IMR-90 (cell line): ENCODE data around the gene TENM4. TPM values are rescaled to one million over a fixed set of nuclear protein-coding genes. Genes with fewer than 3 reads are reported as not detected.
A peak's percentile ranks its signal among the peaks of the same experiment; 100 is the strongest.

Source experiments
- ATAC-seq: fragments of 200-7000 bp; cut with Tn5 transposase; 2 replicates; pipeline ENCODE4 v1.9.1; 2020; ENCODE audit warnings: low read depth, mild to moderate bottlenecking, moderate library complexity
- BruUV-seq: library from RNA; stranded (reverse); fragments of 400-500 nt; replicated peaks from 2 replicates; lab custom pipeline; 2021; lab: Mats Ljungman, UMichigan
- CTCF ChIA-PET: fragments of 300-600 bp; formaldehyde crosslinking; extraction: SDS; loops from one replicate; lab custom pipeline; 2021; ENCODE audit warnings: antibody characterized with exemption; lab: Yijun Ruan, JAX
- POLR2A ChIA-PET: fragments of 300-600 bp; sonication (Branson Sonifier 250); formaldehyde crosslinking; loops from one replicate; lab custom pipeline; 2022; ENCODE audit warnings: antibody characterized with exemption; ENCODE audit not compliant: unreplicated experiment; lab: Charles Lee
- DNase-seq: peaks from one replicate; pipeline ENCODE4 v3.0.0; 2013
- H2AFZ ChIP-seq: replicated peaks from 2 replicates; pipeline ENCODE3; 2013; ENCODE audit warnings: low read length, mild to moderate bottlenecking; ENCODE audit not compliant: poor library complexity
- H2AK5ac ChIP-seq: 2 replicates; pipeline ENCODE4 v1.6.1; 2013; ENCODE audit warnings: low read depth, low read length, inconsistent platforms
- H2AK9ac ChIP-seq: replicated peaks from 2 replicates; pipeline ENCODE3; 2013; ENCODE audit warnings: mild to moderate bottlenecking, low read depth, low read length, moderate library complexity; ENCODE audit not compliant: poor library complexity
- H2BK120ac ChIP-seq: 2 replicates; pipeline ENCODE4 v1.6.1; 2013; ENCODE audit warnings: low read depth, low read length, inconsistent platforms
- H2BK15ac ChIP-seq: 3 replicates; pipeline ENCODE4 v1.6.1; 2013; ENCODE audit warnings: low read depth, low read length, inconsistent platforms
- H2BK20ac ChIP-seq: 2 replicates; pipeline ENCODE4 v1.6.1; 2013; ENCODE audit warnings: low read depth, mild to moderate bottlenecking, inconsistent platforms, low read length, moderate library complexity
- H2BK5ac ChIP-seq: 2 replicates; pipeline ENCODE4 v1.6.1; 2013; ENCODE audit warnings: mild to moderate bottlenecking, low read depth, low read length, inconsistent platforms; ENCODE audit not compliant: poor library complexity, severe bottlenecking
- H3K14ac ChIP-seq: replicated peaks from 2 replicates; pipeline ENCODE4 v1.6.1; 2013; ENCODE audit warnings: low read depth, low read length, inconsistent platforms
- H3K18ac ChIP-seq: 2 replicates; pipeline ENCODE4 v1.6.1; 2013; ENCODE audit warnings: low read depth, low read length, control low read depth
- H3K23ac ChIP-seq: 2 replicates; pipeline ENCODE4 v1.6.1; 2013; ENCODE audit warnings: low read depth, low read length, inconsistent platforms
- H3K27ac ChIP-seq: 2 replicates; pipeline ENCODE4 v1.5.1; 2013; ENCODE audit warnings: mild to moderate bottlenecking, control low read depth, low read length; ENCODE audit not compliant: insufficient read depth
- H3K27me3 ChIP-seq: 2 replicates; pipeline ENCODE4 v1.6.1; 2013; ENCODE audit warnings: low read length; ENCODE audit not compliant: control insufficient read depth, insufficient read depth
- H3K36me3 ChIP-seq: 2 replicates; pipeline ENCODE4 v1.6.1; 2013; ENCODE audit warnings: low read length, mixed read lengths; ENCODE audit not compliant: control insufficient read depth, insufficient read depth
- H3K4ac ChIP-seq: 2 replicates; pipeline ENCODE4 v1.6.1; 2013; ENCODE audit warnings: low read depth, low read length, inconsistent platforms
- H3K4me1 ChIP-seq: 2 replicates; pipeline ENCODE4 v1.6.1; 2013; ENCODE audit warnings: low read length, mixed read lengths; ENCODE audit not compliant: control insufficient read depth, insufficient read depth
- H3K4me2 ChIP-seq: 2 replicates; pipeline ENCODE4 v1.6.1; 2013; ENCODE audit warnings: low read depth, mild to moderate bottlenecking, control low read depth, low read length, moderate library complexity
- H3K4me3 ChIP-seq: 2 replicates; pipeline ENCODE4 v1.5.1; 2013; ENCODE audit warnings: low read depth, mild to moderate bottlenecking, control low read depth, low read length, moderate library complexity; ENCODE audit not compliant: insufficient read depth
- H3K56ac ChIP-seq: 2 replicates; pipeline ENCODE4 v1.6.1; 2013; ENCODE audit warnings: low read length, inconsistent platforms; ENCODE audit not compliant: insufficient read depth; ENCODE audit errors: extremely low read depth
- H3K79me1 ChIP-seq, 2 experiments: 2 replicates each; pipeline ENCODE4 v1.6.1; 2013; ENCODE audit warnings: low read length in 2 of 2, inconsistent platforms in 1 of 2, low read depth in 1 of 2
- H3K9ac ChIP-seq: 2 replicates; pipeline ENCODE4 v1.6.1; 2013; ENCODE audit warnings: low read depth, low read length, control low read depth
- H3K9me1 ChIP-seq: 2 replicates; pipeline ENCODE4 v1.6.1; 2013; ENCODE audit warnings: low read length, inconsistent platforms; ENCODE audit not compliant: insufficient read depth
- H3K9me3 ChIP-seq: 2 replicates; pipeline ENCODE4 v1.6.1; 2013; ENCODE audit warnings: low read length; ENCODE audit not compliant: control insufficient read depth, insufficient read depth
- H4K20me1 ChIP-seq: 2 replicates; pipeline ENCODE4 v1.6.1; 2013; ENCODE audit warnings: low read length, inconsistent platforms; ENCODE audit not compliant: insufficient read depth
- H4K5ac ChIP-seq: 2 replicates; pipeline ENCODE4 v1.6.1; 2013; ENCODE audit warnings: mild to moderate bottlenecking, low read depth, low read length, control low read depth
- H4K8ac ChIP-seq, 2 experiments: 2 replicates each; pipeline ENCODE4 v1.6.1; 2013; ENCODE audit warnings: low read depth in 2 of 2, low read length in 2 of 2, control low read depth in 1 of 2, inconsistent platforms in 1 of 2
- H4K91ac ChIP-seq: 2 replicates; pipeline ENCODE4 v1.6.1; 2013; ENCODE audit warnings: low read depth, low read length, inconsistent platforms; ENCODE audit not compliant: insufficient read depth
- BHLHE40 ChIP-seq: fragments of 150-350 bp; IDR thresholded peaks from 2 replicates; pipeline ENCODE4 v1.6.1; 2016; ENCODE audit warnings: mild to moderate bottlenecking, low read depth, low read length
- CEBPB ChIP-seq: IDR thresholded peaks from 2 replicates; pipeline ENCODE4 v1.6.1; 2012; ENCODE audit warnings: low read depth, low read length, improper control_type of control experiment
- CHD1 ChIP-seq: IDR thresholded peaks from 2 replicates; pipeline ENCODE4 v1.6.1; 2012; ENCODE audit warnings: low read depth, low read length, improper control_type of control experiment
- FOS ChIP-seq: fragments of 150-350 bp; IDR thresholded peaks from 2 replicates; pipeline ENCODE4 v1.6.1; 2016; ENCODE audit warnings: low read depth, low read length
- MAZ ChIP-seq: IDR thresholded peaks from 2 replicates; pipeline ENCODE4 v1.6.1; 2012; ENCODE audit warnings: low read depth, mild to moderate bottlenecking, low read length, improper control_type of control experiment, moderate library complexity, borderline replicate concordance
- MXI1 ChIP-seq: IDR thresholded peaks from 2 replicates; pipeline ENCODE4 v1.6.1; 2012; ENCODE audit warnings: low read depth, mild to moderate bottlenecking, low read length, moderate library complexity, borderline replicate concordance
- POLR2A ChIP-seq: IDR thresholded peaks from 2 replicates; pipeline ENCODE4 v1.6.1; 2012; ENCODE audit warnings: mild to moderate bottlenecking, low read depth, low read length
- RAD21 ChIP-seq: IDR thresholded peaks from 2 replicates; pipeline ENCODE4 v1.6.1; 2012; ENCODE audit warnings: low read length, improper control_type of control experiment
- RCOR1 ChIP-seq: IDR thresholded peaks from 2 replicates; pipeline ENCODE4 v1.6.1; 2012; ENCODE audit warnings: mild to moderate bottlenecking, low read length, improper control_type of control experiment; ENCODE audit not compliant: insufficient replicate concordance
- RFX5 ChIP-seq: IDR thresholded peaks from 2 replicates; pipeline ENCODE4 v1.8.0; 2012; ENCODE audit warnings: low read depth, mild to moderate bottlenecking, low read length, moderate library complexity
- SMC3 ChIP-seq: fragments of 150-350 bp; IDR thresholded peaks from 2 replicates; pipeline ENCODE4 v1.6.1; 2016; ENCODE audit warnings: low read depth, mild to moderate bottlenecking, antibody characterized with exemption, low read length, moderate library complexity
- WGBS, 2 experiments: methylation state at CpG; one replicate each; pipeline versions ENCODE4 v1.1.5 to v1.1.7; 2013; ENCODE audit warnings: missing lambda C conversion rate in 2 of 2; ENCODE audit not compliant: insufficient read length in 1 of 2; ENCODE audit errors: extremely low coverage in 2 of 2; 5-methylcytosine and 5-hydroxymethylcytosine counted together
- dilution Hi-C: fragments of 300-500 bp; cut with HindIII; formaldehyde crosslinking; loops from one replicate; pipeline ENCODE4 v1.14.3; 2018; ENCODE audit warnings: low sequenced_read_pairs; ENCODE audit not compliant: unreplicated experiment
- in situ Hi-C: fragments of 300-500 bp; cut with MboI; formaldehyde crosslinking; loops from 3 replicates; pipeline ENCODE4 v1.14.3; 2019; ENCODE audit warnings: low sequenced_read_pairs, inconsistent platforms, mixed read lengths
- intact Hi-C: fragments of 100-400 bp; cut with micrococcal nuclease; formaldehyde crosslinking; loops from 2 replicates; pipeline ENCODE4 v1.10.0; 2022
- polyA plus RNA-seq, 3 experiments: library from polyadenylated mRNA; depleted of rRNA; stranded (reverse); fragments of >200 nt; gene quantifications; 2 replicates each; pipeline ENCODE4 v1.2.3, GENCODE V29; 2012; ENCODE audit warnings: low replicate concordance in 1 of 3
- total RNA-seq: library from RNA; depleted of rRNA; stranded (reverse); fragments of >200 nt; gene quantifications from 2 replicates; pipeline ENCODE4 v1.2.3, GENCODE V29; 2012
- TF ChIP-seq, protein P1 (sequence below): conservative IDR thresholded peaks from 2 replicates; pipeline ENCODE4 v1.5.1; 2012; ENCODE audit warnings: mild to moderate bottlenecking, low read depth, low read length, improper control_type of control experiment

Gene TENM4
- total and polyA plus RNA-seq, 2 of the 4 experiments (the other 2 are of a cell fraction), result 7.4 to 9.0 TPM

DNA sequence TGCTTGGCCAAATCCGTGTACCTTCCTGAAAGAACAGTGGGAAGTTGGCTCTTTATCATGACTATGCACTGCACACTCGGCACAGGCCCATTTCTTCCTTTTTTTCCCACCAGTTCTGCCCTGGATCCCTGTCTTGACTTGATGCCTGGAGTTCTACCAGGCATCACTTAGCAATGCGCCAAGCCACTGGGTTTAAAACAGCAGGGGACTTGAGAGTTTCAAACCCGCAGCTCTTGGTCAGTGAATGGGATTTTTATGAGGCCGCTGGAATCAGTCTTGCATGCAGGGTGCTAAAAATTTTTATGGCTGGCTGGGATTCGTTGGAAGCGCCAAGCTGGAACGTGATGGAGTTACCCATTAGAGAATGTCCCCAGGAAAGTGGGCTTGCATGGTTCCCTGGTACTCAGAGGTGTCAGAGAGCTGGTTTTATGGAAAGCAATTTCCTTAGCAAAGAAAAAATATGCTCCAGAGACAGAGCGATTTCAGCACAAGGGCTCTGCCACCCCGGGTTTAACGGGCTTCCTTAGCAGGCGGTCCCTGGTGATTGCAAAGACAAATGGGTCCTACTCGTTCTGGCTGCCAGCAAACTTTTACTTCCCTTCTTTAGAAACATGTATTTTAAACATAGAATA is 432.9 kb downstream of the TENM4 start:
- no peaks in the 10 kb centered on the region for H3K79me1 ChIP-seq
- no peak for ATAC-seq
- WGBS, 2 experiments, result 65% methylated on average over 2 of the region's 13 CpGs; no CpG with 5 or more reads in 1 of the 2 experiments
- H4K5ac ChIP-seq, result no peak overlapping the region; the same call in 1 of the 2 replicates
- POLR2A ChIA-PET, result no interaction called here
- no peak overlapping the region for H3K14ac ChIP-seq
- TF ChIP-seq MAZ (no peak), CEBPB (no peak), FOS (no peak), RAD21 (no peak), RFX5 (no peak), BHLHE40 (no peak), MXI1 (no peak), SMC3 (no peak), POLR2A (no peak), RCOR1 (no peak), CHD1 (no peak)
- TF ChIP-seq, protein P1, sequence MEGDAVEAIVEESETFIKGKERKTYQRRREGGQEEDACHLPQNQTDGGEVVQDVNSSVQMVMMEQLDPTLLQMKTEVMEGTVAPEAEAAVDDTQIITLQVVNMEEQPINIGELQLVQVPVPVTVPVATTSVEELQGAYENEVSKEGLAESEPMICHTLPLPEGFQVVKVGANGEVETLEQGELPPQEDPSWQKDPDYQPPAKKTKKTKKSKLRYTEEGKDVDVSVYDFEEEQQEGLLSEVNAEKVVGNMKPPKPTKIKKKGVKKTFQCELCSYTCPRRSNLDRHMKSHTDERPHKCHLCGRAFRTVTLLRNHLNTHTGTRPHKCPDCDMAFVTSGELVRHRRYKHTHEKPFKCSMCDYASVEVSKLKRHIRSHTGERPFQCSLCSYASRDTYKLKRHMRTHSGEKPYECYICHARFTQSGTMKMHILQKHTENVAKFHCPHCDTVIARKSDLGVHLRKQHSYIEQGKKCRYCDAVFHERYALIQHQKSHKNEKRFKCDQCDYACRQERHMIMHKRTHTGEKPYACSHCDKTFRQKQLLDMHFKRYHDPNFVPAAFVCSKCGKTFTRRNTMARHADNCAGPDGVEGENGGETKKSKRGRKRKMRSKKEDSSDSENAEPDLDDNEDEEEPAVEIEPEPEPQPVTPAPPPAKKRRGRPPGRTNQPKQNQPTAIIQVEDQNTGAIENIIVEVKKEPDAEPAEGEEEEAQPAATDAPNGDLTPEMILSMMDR, result no peak
- no peak overlapping the region for H2BK20ac ChIP-seq
- H3K9ac ChIP-seq, result no peak overlapping the region
- H2AK9ac ChIP-seq, result no peak overlapping the region
- H3K4me3 ChIP-seq, result no peak overlapping the region
- no peak overlapping the region; the same call in 1 of the 2 replicates for H3K18ac ChIP-seq
- no peak overlapping the region for H3K4ac ChIP-seq
- no peak for DNase-seq
- H2BK120ac ChIP-seq, result no peak overlapping the region
- no peak overlapping the region for H3K56ac ChIP-seq
- BruUV-seq, result no TSS peak
- no peaks in the 10 kb centered on the region for H3K9me1 ChIP-seq
- in situ Hi-C loops, result no loop called here
- dilution Hi-C loops, result no loop called here
- peak overlapping the region; percentile 20; the same call in 1 of the 2 replicates for H3K27ac ChIP-seq
- H4K8ac ChIP-seq, result no peak overlapping the region
- H4K20me1 ChIP-seq, result no peaks in the 10 kb centered on the region
- intact Hi-C loops, result no loop called here
- no peaks in the 10 kb centered on the region for H3K9me3 ChIP-seq
- H4K91ac ChIP-seq, result no peak overlapping the region
- no peaks in the 10 kb centered on the region for H3K27me3 ChIP-seq
- no peaks in the 10 kb centered on the region for H3K36me3 ChIP-seq
- H2BK15ac ChIP-seq, result no peak overlapping the region
- no peak overlapping the region for H2BK5ac ChIP-seq
- H3K4me1 ChIP-seq, result no peaks in the 10 kb centered on the region; the same call in 1 of the 2 replicates
- CTCF ChIA-PET, result interaction anchor here (1.0 kb wide), 1 partner anchor 92 kb away, joined by 4 read pairs; no protein-coding TSS in a partner anchor
- peak overlapping the region; percentile 6 for H2AFZ ChIP-seq
- no peak overlapping the region for H3K4me2 ChIP-seq
- no peak overlapping the region for H3K23ac ChIP-seq
- H2AK5ac ChIP-seq, result no peak overlapping the region
